HG03108 (cell line): ENCODE measurements around the gene VKORC1L1.
"Not testable (repeated sequence)": the region's sequence is repeated elsewhere in the genome, so short reads cannot be mapped to it uniquely, and the experiment has no call there.

Source experiments
- ATAC-seq: cut with Tn5 transposase; IDR thresholded peaks from one replicate; pipeline ENCODE4 v1.9.1; 2021; ENCODE audit warnings: moderate library complexity; ENCODE audit not compliant: unreplicated experiment

VKORC1L1 gene

GRCh38 chr7:65937296-65937695, 64.4 kb downstream of the VKORC1L1 start:
- no peak for ATAC-seq

- ATAC-seq = no peak
These were observed 65.5 kb downstream of the VKORC1L1 start for GRCh38 chr7:65938336-65938895.

- not testable (repeated sequence) for ATAC-seq
These were observed 72.9 kb downstream of the VKORC1L1 start for GRCh38 chr7:65945787-65946186.

DNA sequence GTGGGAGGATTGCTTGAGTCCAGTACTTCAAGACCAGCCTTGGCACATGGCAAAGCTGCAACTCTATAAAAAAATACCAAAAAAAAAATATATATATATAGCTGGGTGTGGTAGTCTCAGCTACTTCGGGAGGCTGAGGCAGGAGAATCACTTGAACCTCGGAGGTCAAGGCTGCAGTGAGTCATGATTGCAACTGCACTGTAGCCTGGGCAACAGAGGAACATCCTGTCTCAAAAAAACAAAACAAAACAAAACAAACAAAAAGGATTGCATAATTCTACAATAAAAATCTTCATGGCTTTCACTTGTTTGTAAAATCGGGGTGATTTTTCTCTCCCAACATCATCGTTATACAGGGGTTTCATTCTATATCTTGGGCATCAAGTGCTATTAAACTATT, 74.0 kb downstream of the VKORC1L1 start:
- no peak for ATAC-seq

GRCh38 chr7:65951837-65952578, 79.1 kb downstream of the VKORC1L1 start:
- ATAC-seq = no peak

- no peak for ATAC-seq
These were observed 80.3 kb downstream of the VKORC1L1 start for GRCh38 chr7:65953001-65953720.

- ATAC-seq = no peak
These were observed 81.1 kb downstream of the VKORC1L1 start for GRCh38 chr7:65953890-65954450.

GRCh38 chr7:65955718-65956117, 82.8 kb downstream of the VKORC1L1 start:
- ATAC-seq = no peak

DNA sequence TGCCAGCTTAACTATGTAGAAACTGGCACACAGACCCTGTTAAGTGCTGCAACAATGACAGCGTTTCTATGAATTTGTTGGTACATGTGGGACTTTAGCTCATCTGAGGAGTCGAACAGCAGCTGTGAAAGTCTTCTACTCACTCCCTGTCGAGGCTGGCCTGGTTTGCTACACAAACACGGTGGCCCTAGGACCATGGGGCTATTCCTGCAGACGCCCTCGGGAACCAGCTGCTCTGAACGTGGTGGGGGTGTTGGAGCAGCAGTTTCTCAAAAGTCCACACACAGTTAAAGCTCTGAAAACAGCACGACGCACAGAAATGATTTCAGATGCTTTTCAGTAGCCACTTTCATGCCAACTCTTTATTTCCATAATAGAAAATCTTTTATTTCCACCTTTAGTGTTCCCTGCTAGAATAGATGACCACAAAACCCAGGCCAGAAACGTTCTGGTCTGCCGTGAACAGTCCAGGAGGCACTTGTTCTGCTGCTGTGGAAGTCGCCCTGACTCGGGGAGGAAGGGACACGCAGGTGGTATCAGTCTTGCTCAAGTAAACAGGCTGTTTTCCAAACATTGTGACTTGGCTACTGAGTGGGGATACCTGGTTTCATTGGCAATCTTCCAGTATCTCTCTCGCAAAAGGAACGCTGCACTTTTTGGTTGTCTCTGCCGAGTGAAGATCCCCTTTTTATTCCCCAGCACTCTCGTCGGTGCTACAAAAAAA, 87.6 kb downstream of the VKORC1L1 start:
- ATAC-seq = no peak

DNA sequence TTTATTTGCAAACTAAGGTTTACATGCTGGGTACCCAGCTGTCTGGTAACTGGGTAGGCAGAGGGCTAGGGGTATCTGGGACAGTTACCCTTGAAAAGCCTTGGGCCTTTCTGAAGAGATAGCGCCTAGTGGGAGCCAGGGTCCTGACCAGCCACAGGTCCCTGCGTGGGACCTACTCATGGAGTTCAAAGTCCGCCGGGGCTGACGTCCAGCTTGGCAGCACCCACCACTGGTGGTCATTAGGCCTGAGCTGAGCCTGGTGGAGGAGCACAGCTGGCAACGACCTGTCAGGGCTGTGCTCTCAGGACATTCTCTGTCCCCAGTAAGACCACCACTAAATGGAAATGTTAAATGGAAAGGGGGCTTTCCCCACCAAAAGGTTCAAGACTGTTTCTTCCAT, 89.2 kb downstream of the VKORC1L1 start:
- no peak for ATAC-seq

DNA sequence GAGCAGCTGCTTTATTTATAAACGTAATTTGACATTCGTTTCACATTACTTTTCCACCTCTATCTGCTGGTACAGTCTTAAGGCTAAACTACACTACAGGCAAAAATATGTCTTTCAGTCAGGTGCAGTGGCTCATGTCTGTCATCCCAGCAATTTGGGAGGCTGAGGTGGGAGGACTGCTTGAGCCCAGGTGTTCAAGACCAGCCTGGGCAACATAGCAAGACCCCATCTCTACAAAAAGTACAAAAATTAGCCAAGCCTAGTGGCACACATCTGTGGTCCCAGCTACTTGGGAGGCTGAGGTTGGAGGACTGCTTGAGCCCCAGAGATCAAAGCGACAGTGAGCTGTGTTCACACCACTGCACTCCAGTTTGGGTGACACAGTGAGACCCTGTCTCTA, 91.8 kb downstream of the VKORC1L1 start:
- not testable (repeated sequence) for ATAC-seq

DNA sequence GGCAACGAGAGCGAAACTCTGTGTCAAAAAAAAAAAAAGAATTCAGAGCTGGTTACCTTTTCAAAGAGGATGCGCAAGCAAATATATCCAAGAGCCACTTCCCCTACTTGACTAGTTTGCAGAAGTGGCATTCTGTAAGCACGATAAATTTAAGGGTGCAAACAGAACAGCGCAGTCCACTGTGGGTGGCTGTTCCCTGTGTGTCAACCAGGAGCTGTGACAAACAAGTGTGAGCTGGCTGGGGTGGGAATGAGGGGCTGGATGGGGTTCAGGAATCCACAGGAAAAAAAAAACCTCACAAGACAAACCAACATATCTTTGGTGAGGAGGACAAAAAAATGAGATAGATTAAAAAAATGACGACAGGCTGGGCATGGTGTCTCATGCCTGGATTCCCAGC, 93.3 kb downstream of the VKORC1L1 start:
- ATAC-seq = no peak

DNA sequence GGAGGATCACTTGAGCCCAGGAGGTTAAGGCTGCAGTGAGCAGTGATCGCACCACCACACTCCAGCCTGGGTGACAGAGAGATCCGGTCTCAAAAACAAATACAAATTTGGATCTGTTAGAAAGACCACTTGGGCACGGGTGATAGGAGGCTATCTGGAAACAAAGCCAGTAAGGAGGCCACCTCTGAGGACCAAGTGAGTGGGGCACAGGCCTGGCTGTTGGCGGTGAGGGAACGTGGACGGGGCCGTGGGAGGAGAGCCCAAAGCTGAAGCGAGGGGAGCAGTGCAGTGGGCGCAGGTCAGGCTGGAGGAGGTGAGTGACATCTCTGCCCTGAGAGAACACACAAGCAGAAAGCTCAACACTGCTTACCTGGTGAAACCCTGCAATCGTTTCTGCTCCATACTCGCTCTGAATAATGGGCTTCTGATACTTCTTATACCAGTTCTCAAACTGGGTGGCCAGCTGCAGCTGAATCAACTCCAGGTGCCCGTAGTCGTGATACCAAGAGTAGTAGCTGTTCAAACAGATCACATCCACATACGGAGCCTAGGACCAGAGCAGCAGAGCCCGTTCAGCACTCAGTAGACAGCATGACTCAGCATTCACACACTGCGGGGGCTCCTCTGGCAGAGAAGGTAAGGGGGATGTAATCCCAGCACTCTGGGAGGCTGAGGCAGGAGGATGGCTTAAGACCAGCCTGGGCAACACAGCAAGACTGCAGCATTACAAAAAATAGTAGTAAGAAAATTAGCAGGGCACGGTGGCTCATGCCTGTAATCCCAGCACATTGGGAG, 94.7 kb downstream of the VKORC1L1 start:
- no peak for ATAC-seq

DNA sequence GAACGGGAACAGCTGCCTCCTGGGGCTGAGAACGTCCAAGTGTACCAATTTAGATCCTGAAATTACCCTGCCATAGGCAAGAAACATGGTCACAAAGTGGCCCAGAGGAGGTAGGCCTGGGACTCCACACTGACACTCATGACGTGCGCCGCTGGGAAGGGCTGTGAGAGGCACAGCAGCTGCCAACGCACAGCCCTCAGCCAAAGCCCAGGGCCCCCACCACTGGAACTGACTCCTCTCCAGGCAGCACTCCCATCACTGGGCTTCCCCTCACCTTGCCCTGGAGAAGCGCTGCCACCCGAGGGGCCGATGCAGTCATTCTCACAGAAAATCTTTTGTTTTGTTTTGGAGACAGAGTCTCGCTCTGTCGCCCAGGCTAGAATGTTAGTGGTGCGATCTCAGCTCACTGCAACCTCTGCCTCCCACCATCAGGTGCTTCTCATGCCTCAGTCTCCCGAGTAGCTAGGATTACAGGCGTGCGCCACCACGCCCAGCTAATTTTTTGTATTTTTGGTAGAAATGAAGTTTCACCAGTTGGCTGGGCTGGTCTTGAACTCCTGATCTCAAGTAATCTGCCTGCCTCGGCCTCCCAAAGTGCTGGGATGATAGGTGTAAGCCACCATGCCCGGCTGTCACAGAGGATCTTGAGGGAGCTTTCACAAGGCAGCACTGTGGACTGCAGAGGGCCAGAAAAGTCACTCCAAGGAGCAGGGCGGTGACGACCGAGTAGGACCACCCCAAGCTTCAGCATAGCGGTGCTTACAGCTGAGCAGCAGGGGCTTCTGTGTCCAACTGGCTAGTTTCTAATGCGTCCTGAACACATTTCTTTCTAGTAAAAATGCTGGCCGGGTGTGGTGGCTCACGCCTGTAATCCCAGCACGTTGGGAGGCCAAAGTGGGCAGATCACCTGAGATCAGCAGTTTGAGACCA, 95.6 kb downstream of the VKORC1L1 start:
- ATAC-seq = no peak

GRCh38 chr7:65971021-65971420, 98.1 kb downstream of the VKORC1L1 start:
- no peak for ATAC-seq

DNA sequence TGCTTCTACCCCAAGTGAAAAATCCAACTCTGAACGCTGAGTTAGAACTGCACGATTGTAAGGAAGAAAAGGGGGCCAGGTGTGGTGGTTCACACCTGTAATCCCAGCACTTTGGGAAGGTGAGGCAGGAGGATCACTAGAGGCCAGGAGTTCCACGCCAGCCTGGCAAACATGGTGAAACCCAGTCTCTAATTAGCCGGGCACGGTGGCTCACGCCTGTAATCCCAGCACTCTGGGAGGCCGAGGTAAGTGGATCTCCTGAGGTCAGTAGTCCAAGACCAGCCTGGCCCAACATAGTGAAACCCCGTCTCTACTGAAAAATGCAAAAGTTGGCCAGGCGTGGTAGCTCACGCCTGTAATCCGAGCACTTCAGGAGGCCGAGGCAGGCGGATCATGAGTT, 100.1 kb downstream of the VKORC1L1 start:
- no peak for ATAC-seq

GRCh38 chr7:65974191-65974801, 101.4 kb downstream of the VKORC1L1 start:
- no peak for ATAC-seq

DNA sequence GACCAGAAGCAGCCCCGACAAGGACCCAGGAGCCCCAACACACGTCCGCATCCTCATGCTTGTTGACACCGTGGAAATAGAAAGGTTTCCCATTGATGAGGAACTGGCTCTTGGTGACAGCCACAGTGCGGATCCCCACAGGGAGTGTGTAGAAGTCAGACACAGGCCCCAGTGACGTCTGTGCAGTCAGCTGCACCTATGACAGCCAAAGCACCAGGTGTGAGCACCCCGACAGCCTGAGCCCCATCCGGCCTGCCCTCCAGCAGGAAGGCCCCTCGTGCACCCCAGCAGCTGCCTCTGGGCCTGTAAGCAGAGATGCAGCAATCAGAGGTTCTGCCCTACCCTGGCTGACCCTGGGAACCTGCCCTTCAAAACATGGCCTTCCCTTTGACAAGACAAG, 102.0 kb downstream of the VKORC1L1 start:
- no peak for ATAC-seq
